Transverse colon (tissue), 4 donors: ENCODE measurements around the gene NPTN.

ENCODE experiments used
- EP300 ChIP-seq: sonication (generic); formaldehyde crosslinking; IDR thresholded peaks from one replicate; pipeline ENCODE4 v1.6.1; 2017; ENCODE audit warnings: antibody characterized with exemption, low read depth
- POLR2A ChIP-seq: fragments of 450-650 bp; IDR thresholded peaks from one replicate; pipeline ENCODE4 v1.6.1; 2016; ENCODE audit warnings: antibody characterized with exemption, mild to moderate bottlenecking, moderate library complexity
- POLR2AphosphoS5 ChIP-seq, 3 donors: sonication (generic); formaldehyde crosslinking; IDR thresholded peaks; one replicate each; pipeline ENCODE4 v1.6.1; 2016; ENCODE audit warnings: antibody characterized with exemption in 3 of 3
- TF ChIP-seq, protein P1 (sequence below), 5 experiments: fragments of 200-600 bp in 3 of 5; fragments of 450-650 bp in 2 of 5; sonication (generic) in 3 of 5; IDR thresholded peaks; 1 replicate in 2 of 5; 2 replicates in 3 of 5; pipeline ENCODE4 v1.5.1; 2016 to 2017; ENCODE audit warnings: antibody characterized with exemption in 5 of 5, inconsistent platforms in 3 of 5, mild to moderate bottlenecking in 2 of 5, moderate library complexity in 1 of 5

- TF ChIP-seq POLR2A (no peak), POLR2AphosphoS5 (IDR thresholded peaks at IDR 0.05) (no peak), EP300 (no peak)
- TF ChIP-seq, protein P1, sequence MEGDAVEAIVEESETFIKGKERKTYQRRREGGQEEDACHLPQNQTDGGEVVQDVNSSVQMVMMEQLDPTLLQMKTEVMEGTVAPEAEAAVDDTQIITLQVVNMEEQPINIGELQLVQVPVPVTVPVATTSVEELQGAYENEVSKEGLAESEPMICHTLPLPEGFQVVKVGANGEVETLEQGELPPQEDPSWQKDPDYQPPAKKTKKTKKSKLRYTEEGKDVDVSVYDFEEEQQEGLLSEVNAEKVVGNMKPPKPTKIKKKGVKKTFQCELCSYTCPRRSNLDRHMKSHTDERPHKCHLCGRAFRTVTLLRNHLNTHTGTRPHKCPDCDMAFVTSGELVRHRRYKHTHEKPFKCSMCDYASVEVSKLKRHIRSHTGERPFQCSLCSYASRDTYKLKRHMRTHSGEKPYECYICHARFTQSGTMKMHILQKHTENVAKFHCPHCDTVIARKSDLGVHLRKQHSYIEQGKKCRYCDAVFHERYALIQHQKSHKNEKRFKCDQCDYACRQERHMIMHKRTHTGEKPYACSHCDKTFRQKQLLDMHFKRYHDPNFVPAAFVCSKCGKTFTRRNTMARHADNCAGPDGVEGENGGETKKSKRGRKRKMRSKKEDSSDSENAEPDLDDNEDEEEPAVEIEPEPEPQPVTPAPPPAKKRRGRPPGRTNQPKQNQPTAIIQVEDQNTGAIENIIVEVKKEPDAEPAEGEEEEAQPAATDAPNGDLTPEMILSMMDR (IDR thresholded peaks at IDR 0.05), result no peak
Observed at GRCh38 chr15:73678498-73678897, 45.3 kb upstream of the NPTN start.
